Stimulated activated CD8-positive, alpha-beta memory T cell treated with anti-CD3 and anti-CD28 coated beads, Interleukin-4, amount 100 ng/mL, for 1 hour (primary cell): ENCODE results near the gene ASZ1.

Experiments used
- DNase-seq, 2 donors: peaks; one replicate each; pipeline ENCODE4 v3.0.0-alpha.2; 2020; ENCODE audit warnings: low read depth in 2 of 2, low spot score in 1 of 2

ASZ1 gene

GRCh38 chr7:117347962-117348672 lies 79.2 kb downstream of the ASZ1 start:
- no peak for DNase-seq

GRCh38 chr7:117347480-117347879 lies 79.8 kb downstream of the ASZ1 start:
- no peak for DNase-seq

GRCh38 chr7:117346161-117346560 lies 81.1 kb downstream of the ASZ1 start:
- DNase-seq = no peak

- DNase-seq = no peak
These were observed 89.3 kb downstream of the ASZ1 start for GRCh38 chr7:117338020-117338419.

GRCh38 chr7:117333168-117333567 lies 94.1 kb downstream of the ASZ1 start:
- no peak for DNase-seq

GRCh38 chr7:117332031-117332430 lies 95.3 kb downstream of the ASZ1 start:
- no peak for DNase-seq

- DNase-seq = no peak
These were observed 101.5 kb downstream of the ASZ1 start for GRCh38 chr7:117325836-117326235.

- DNase-seq = no peak
These were observed 102.3 kb downstream of the ASZ1 start for GRCh38 chr7:117324960-117325359.

- DNase-seq = no peak
These were observed 103.2 kb downstream of the ASZ1 start for GRCh38 chr7:117323851-117324711.

- no peak for DNase-seq
These were observed 103.9 kb downstream of the ASZ1 start for GRCh38 chr7:117323305-117323850.

GRCh38 chr7:117322741-117323304 lies 104.5 kb downstream of the ASZ1 start, which contains the start of gene WNT2:
Gene WNT2 (minus strand): TSS chr7:117323058. CDS start chr7:117322989, 69 bp downstream.
- no peak for DNase-seq

- DNase-seq = no peak
These were observed 106.8 kb downstream of the ASZ1 start for GRCh38 chr7:117320523-117320922.

- no peak for DNase-seq
These were observed 108.1 kb downstream of the ASZ1 start for GRCh38 chr7:117319181-117319580.

- no peak for DNase-seq
These were observed 113.7 kb downstream of the ASZ1 start for GRCh38 chr7:117313582-117313981.
